ENCODE results near the gene CYP27B1.

DNA sequence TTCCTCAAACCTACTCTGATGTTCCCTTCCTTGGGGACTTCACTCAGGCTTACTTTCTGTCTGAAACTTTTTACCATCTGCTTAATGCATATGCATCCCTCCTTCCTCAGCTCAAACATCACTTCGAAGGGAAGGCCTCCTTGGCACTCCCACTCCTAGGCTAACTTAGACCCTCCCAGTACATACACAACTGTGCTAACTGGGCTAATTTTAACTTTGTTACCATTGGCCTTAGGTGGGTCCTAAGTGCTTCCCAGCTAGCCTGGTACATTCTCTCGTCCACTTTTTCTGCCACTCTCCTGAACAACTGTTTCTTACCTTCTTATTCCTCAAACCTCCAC lies 9.3 kb upstream of the CYP27B1 start:
- TF ChIP-seq, protein P1, sequence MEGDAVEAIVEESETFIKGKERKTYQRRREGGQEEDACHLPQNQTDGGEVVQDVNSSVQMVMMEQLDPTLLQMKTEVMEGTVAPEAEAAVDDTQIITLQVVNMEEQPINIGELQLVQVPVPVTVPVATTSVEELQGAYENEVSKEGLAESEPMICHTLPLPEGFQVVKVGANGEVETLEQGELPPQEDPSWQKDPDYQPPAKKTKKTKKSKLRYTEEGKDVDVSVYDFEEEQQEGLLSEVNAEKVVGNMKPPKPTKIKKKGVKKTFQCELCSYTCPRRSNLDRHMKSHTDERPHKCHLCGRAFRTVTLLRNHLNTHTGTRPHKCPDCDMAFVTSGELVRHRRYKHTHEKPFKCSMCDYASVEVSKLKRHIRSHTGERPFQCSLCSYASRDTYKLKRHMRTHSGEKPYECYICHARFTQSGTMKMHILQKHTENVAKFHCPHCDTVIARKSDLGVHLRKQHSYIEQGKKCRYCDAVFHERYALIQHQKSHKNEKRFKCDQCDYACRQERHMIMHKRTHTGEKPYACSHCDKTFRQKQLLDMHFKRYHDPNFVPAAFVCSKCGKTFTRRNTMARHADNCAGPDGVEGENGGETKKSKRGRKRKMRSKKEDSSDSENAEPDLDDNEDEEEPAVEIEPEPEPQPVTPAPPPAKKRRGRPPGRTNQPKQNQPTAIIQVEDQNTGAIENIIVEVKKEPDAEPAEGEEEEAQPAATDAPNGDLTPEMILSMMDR (IDR thresholded peaks at IDR 0.05) = no peak
- no peak for TF ChIP-seq POLR2A (IDR thresholded peaks at IDR 0.05)
- TF ChIP-seq POLR2AphosphoS5 (IDR thresholded peaks at IDR 0.05) = no peak

Data from breast epithelium (tissue), 3 donors.